Immature natural killer cell (primary cell): ENCODE measurements around the gene SEPSECS. TPM values are rescaled to one million over a fixed set of nuclear protein-coding genes. Genes with fewer than 3 reads are reported as not detected.

Source experiments
- DNase-seq, 3 donors: peaks; one replicate each; pipeline ENCODE4 v3.0.0; 2022; ENCODE audit warnings: mixed read lengths in 1 of 3
- H3K27ac Mint-ChIP-seq, 6 donors: one replicate each; pipeline ENCODE4 v1.8.0; 2020; ENCODE audit warnings: mixed read lengths in 6 of 6, mild to moderate bottlenecking in 5 of 6, inconsistent platforms in 4 of 6, moderate library complexity in 3 of 6
- H3K27me3 Mint-ChIP-seq, 3 donors: one replicate each; pipeline ENCODE4 v1.8.0; 2020 to 2021; ENCODE audit warnings: low read depth in 3 of 3, mild to moderate bottlenecking in 3 of 3, mixed read lengths in 3 of 3, moderate library complexity in 3 of 3, inconsistent platforms in 1 of 3
- H3K36me3 Mint-ChIP-seq, 3 donors: one replicate each; pipeline ENCODE4 v1.8.0; 2020; ENCODE audit warnings: mixed read lengths in 3 of 3, inconsistent platforms in 2 of 3, mild to moderate bottlenecking in 2 of 3
- H3K4me1 Mint-ChIP-seq, 2 donors: one replicate each; pipeline ENCODE4 v1.8.0; 2020; ENCODE audit warnings: inconsistent platforms in 2 of 2, mild to moderate bottlenecking in 2 of 2, mixed read lengths in 2 of 2, moderate library complexity in 1 of 2
- H3K4me3 Mint-ChIP-seq, 5 donors: one replicate each; pipeline ENCODE4 v1.8.0; 2020; ENCODE audit warnings: mild to moderate bottlenecking in 5 of 5, mixed read lengths in 5 of 5, inconsistent platforms in 3 of 5, moderate library complexity in 3 of 5
- H3K9me3 Mint-ChIP-seq, 6 donors: one replicate each; pipeline ENCODE4 v1.8.0; 2020; ENCODE audit warnings: mild to moderate bottlenecking in 6 of 6, mixed read lengths in 6 of 6, inconsistent platforms in 4 of 6, moderate library complexity in 3 of 6
- polyA plus RNA-seq, 3 donors: library from polyadenylated mRNA; unstranded; fragments of 300-500 nt; fragmentation: Illumina TruSeq; gene quantifications; one replicate each; pipeline ENCODE4 v1.2.3, GENCODE V29; 2021

The SEPSECS gene
- 1 to 10 TPM; 2.1 to 6.0 (median 4.6) TPM for polyA plus RNA-seq

DNA sequence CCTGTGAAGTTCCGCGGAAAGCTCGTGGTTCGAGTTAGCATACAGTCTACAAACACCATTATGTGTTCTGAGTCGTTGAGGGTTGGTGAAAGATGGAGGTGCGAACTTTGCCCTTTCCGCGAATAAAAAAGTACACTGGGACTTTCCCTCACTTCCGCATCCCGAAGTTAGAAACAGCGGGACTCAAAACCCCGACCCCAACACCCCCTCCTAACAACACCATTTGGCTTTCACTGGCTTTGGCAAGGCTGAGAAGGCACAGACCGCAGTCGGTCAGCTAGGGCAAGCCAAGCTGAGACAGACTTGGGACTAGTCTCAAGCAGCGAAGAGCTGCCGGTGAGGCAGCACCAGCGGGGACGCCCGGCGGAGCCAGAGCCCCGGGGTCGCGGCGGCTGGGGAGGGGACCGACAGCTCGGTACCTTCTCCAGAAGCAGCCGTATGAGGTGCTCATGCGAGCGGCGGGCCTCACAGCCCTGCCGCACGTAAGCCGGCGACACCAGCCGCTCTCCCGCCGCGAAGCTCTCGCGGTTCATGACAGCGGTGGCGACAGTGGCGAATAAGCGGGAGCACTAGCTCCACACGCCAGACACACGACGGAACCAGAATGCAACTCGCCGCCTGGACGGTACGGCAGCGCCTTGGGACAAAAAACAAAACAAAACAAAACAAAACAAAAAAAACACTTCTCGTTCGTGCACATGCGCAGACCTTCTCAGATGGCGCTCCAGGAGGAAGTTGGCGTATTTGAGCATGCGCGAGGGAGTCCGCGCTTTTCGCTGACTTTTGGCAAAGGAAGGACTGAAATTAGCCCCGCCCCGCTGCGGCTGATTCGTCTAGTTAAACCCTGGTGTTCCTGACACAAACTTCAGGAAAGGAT is at the start of gene SEPSECS:
SEPSECS (minus strand) TSS at position 613 of the 877 bp plus-strand sequence; CDS start at position 533, 80 bp downstream.
- H3K4me1 Mint-ChIP-seq = peaks cover 48 to 72% of the 10 kb centered on the region in 2 donors
- peak; percentile 94 to 96 (median 96) for DNase-seq
- peaks cover 0 to 15% (median 7%) of the 10 kb centered on the region in 3 donors for H3K36me3 Mint-ChIP-seq
- peaks cover 13 to 16% (median 14%) of the 10 kb centered on the region in 3 donors for H3K27me3 Mint-ChIP-seq
- H3K9me3 Mint-ChIP-seq = no peaks in the 10 kb centered on the region
- H3K27ac Mint-ChIP-seq = peak within 1 kb of the TSS; percentile 93 to 99 (median 95)
- peak within 1 kb of the TSS; percentile 83 to 99 (median 92) for H3K4me3 Mint-ChIP-seq

DNA sequence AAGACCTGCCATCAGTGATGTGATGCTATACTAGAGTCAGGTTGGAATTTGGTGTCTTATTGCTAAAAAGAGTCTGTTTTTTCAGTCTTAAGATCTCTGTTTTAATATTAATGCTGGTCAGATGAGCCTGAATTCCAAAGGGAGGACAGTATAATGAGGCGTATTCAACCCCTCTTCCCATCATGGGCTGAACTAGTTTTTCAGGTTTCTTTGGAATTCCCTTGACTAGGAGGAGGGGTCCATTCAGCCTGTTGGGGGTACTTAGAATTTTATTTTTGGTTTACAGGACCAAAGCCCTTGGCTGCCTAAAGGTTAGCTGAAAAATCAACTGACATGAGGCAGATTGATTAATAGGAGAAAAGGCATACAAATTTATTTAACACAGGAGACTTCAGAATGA is 49.5 kb upstream of the SEPSECS start:
- H3K4me3 Mint-ChIP-seq = no peak overlapping the region
- H3K4me1 Mint-ChIP-seq = no peaks in the 10 kb centered on the region
- DNase-seq = no peak
- peaks cover 3 to 4% (median 3%) of the 10 kb centered on the region in 3 donors for H3K27me3 Mint-ChIP-seq
- peaks cover 0 to 25% (median 5%) of the 10 kb centered on the region in 6 donors for H3K9me3 Mint-ChIP-seq
- no peak overlapping the region for H3K27ac Mint-ChIP-seq
- H3K36me3 Mint-ChIP-seq = peaks cover 0 to 14% (median 4%) of the 10 kb centered on the region in 3 donors

DNA sequence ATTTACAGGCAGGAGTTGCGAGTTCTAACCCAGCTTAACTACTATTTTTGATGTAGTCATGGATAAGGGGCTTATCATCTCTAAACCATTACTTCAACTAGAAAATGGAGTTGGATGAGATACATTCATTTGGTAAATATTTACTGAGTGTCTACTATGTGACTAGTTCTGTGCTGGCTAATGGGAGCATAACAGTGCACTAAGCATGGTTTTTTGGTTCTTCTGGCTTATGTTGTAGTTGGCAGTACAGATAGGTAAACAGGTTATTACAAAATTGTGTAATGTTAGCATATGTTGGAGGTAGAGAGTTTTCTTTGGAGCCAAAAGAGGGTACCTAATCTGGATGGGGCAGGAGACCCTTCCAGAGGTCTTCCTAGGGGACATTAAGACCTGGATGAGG is 47.7 kb upstream of the SEPSECS start:
- H3K27ac Mint-ChIP-seq = no peak overlapping the region

DNA sequence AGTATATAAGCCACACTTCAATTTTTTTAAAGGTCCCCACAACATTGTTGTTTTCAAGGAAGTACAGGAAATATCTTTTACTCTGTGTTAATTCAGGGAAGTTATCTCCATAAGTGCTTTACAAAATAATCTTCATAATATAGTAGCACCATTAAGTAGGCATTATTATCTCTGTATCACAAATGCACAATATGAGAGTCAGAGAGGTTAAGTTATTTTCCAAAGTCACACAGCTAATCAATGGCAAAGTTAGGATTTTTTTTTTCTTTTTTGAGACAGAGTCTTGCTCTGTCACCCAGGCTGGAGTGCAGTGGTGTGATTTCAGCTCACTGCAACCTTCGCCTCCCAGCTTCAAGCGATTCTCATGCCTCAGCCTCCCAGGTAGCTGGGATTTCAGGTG is 38.5 kb upstream of the SEPSECS start:
- peaks cover 0 to 2% (median 0%) of the 10 kb centered on the region in 3 donors for H3K27me3 Mint-ChIP-seq
- H3K4me1 Mint-ChIP-seq = peaks cover 12 to 23% of the 10 kb centered on the region in 2 donors

More for the DNA sequence above, 47.7 kb upstream of the SEPSECS start:
- Mint-ChIP-seq H3K4me1 (no peaks in the 10 kb centered on the region), H3K4me3 (no peak overlapping the region), H3K36me3 (peaks cover 0 to 7% (median 0%) of the 10 kb centered on the region in 3 donors), H3K27me3 (peaks cover 1 to 4% (median 3%) of the 10 kb centered on the region in 3 donors), H3K9me3 (peaks cover 0 to 15% (median 2%) of the 10 kb centered on the region in 6 donors)
- DNase-seq = no peak

DNA sequence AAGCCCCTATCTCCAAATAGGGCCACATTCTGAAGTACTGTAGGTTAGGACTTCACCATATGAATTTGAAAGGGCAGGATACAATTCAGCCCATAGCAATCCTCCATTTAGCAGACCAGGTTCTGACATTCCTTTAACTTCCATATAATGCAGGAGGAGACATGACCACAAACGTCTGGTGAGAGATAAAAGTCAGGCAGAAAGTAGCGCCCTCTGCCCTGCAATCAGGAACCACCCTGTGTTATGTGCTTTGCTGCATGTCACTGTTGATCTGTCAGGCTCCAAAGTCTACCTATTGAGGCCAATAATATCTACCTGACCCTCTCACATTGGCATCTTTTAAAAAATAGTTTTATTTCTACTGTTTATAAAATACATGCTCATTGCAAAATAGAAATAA is 30.2 kb upstream of the SEPSECS start:
- no peak overlapping the region for H3K4me3 Mint-ChIP-seq
- peaks cover 11 to 21% of the 10 kb centered on the region in 2 donors for H3K4me1 Mint-ChIP-seq
- H3K27me3 Mint-ChIP-seq = no peaks in the 10 kb centered on the region
- H3K27ac Mint-ChIP-seq = no peak overlapping the region
- no peaks in the 10 kb centered on the region for H3K9me3 Mint-ChIP-seq
- H3K36me3 Mint-ChIP-seq = peaks cover 0 to 7% (median 2%) of the 10 kb centered on the region in 3 donors
- no peak for DNase-seq

More for the DNA sequence above, 38.5 kb upstream of the SEPSECS start:
- Mint-ChIP-seq H3K27ac (no peak overlapping the region), H3K4me3 (no peak overlapping the region), H3K9me3 (peaks cover 0 to 3% (median 0%) of the 10 kb centered on the region in 6 donors), H3K36me3 (peaks cover 23 to 26% (median 26%) of the 10 kb centered on the region in 3 donors)
- no peak for DNase-seq

DNA sequence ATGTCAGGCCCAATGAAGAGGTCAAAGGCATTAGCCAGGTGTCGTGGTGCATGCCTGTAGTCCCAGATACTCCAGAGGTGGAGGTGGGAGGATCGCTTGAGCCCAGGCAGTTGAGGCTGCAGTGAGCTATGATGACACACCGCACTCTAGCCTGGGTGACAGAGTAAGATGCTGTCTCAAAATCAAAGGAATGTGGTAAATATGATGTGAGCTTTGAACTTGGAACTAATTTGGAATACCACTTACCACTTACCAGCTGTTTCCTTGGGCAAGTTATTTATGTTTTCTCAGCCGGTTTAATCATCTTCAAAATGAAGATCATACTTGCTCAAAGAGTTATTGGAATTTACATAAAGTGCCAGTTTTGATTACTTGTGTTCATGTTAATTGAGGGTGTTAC is 23.8 kb upstream of the SEPSECS start:
- Mint-ChIP-seq H3K27me3 (peaks cover 0 to 1% (median 0%) of the 10 kb centered on the region in 3 donors), H3K36me3 (peaks cover 0 to 6% (median 0%) of the 10 kb centered on the region in 3 donors), H3K4me1 (peaks cover 10 to 31% of the 10 kb centered on the region in 2 donors), H3K27ac (peak overlapping the region in 1 of 6 donors; percentile 9), H3K4me3 (no peak overlapping the region), H3K9me3 (no peaks in the 10 kb centered on the region)
- no peak for DNase-seq

DNA sequence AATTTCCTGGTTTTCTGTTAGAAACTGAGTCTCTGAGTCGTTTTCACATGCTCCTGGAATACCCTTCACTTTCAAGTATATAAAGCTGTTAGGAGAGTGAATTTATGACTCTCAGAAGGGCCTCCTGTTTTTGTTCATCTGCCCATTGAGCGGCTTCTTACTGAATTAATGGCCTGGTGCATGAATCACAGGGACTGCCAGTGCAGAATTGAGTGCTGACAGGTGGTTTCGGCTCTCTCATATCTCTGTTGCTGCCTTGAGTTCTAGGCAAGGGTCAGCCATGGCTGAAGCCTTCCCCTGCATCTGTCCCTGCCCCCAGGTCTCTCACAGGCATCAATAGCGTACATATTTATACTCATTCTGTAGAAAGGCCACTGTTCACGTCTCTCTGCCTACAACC is 22.7 kb upstream of the SEPSECS start:
- Mint-ChIP-seq H3K4me1 (peaks cover 10 to 34% of the 10 kb centered on the region in 2 donors), H3K27ac (no peak overlapping the region)

DNA sequence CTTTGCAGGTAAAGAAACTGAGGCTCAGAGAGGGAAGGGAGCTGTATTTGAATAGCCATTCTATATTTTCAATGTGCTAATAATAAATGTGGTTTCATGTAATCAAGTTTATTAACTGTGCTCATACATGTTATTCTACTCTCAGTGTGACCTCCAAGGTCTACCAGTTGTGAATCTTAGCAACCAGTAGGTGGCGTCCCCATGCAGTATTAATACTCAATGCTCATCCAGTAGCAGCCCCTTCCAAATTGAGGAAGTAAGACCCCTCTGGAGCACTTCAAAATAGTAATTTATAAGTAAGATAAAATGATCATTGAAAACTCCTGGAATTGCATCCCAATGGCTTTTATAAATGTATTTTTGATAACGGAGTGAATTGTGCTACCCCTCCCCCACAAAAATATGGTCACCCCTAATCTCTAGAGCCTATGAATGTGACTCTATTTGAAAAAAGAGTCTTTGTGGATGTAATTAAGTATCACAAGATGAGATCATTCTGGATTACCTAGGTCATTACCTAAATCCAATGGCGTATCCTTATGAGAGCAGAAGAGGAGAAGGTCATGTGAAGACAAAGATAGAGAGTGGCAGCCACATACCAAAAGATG is 20.4 kb upstream of the SEPSECS start:
- DNase-seq = peak; percentile 13 to 34 (median 26)
- peaks cover 10 to 34% of the 10 kb centered on the region in 2 donors for H3K4me1 Mint-ChIP-seq
- H3K9me3 Mint-ChIP-seq = no peaks in the 10 kb centered on the region
- peaks cover 0 to 1% (median 0%) of the 10 kb centered on the region in 3 donors for H3K27me3 Mint-ChIP-seq
- H3K36me3 Mint-ChIP-seq = peaks cover 0 to 3% (median 3%) of the 10 kb centered on the region in 3 donors
- H3K4me3 Mint-ChIP-seq = no peak overlapping the region
- H3K27ac Mint-ChIP-seq = no peak overlapping the region

More for the DNA sequence above, 22.7 kb upstream of the SEPSECS start:
- no peak for DNase-seq
- Mint-ChIP-seq H3K27me3 (peaks cover 0 to 1% (median 0%) of the 10 kb centered on the region in 3 donors), H3K36me3 (peaks cover 0 to 3% (median 0%) of the 10 kb centered on the region in 3 donors), H3K9me3 (no peaks in the 10 kb centered on the region), H3K4me3 (no peak overlapping the region)

DNA sequence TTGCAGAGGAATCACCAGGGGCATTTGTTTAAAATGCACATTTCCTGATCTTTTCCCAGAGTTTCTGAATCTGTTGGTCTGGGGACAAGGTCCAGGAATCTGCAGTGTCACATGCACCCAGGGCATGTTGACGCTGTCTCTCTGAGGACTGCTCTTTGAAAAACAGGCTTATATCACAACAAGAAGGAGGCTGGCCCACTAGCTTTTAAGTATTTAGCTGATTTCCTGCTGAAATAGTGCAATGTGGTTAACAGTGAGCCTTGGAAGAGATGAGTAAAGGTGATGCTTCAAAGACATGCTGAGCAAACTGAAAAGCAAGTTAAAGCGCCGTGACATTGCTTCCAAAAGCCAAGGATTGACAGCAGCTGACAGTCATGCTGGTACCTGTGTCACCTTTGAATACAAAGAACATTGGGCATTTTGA is 18.6 kb upstream of the SEPSECS start:
- Mint-ChIP-seq H3K4me3 (no peak overlapping the region), H3K9me3 (no peaks in the 10 kb centered on the region), H3K27ac (no peak overlapping the region), H3K4me1 (peaks cover 10 to 34% of the 10 kb centered on the region in 2 donors), H3K27me3 (peaks cover 0 to 1% (median 0%) of the 10 kb centered on the region in 3 donors), H3K36me3 (peaks cover 0 to 3% (median 0%) of the 10 kb centered on the region in 3 donors)
- DNase-seq = no peak

DNA sequence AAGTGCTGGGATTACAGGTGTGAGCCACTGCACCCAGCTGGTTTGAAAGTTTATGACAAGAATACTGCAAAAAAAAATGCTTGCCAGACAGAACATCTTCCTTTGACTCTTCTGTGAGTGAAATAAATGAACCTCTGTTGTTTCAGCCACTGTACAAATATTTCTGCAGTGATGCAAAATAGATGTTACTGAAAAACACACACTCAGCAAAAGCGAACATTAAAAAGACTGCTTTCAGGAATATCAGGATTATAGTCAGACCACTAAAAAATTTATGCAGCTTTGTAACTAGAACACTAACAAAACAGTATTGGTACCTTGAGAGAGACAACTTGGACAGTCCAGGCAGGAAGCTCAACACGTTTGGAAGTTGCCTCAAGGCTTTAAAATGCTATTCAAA is 16.9 kb upstream of the SEPSECS start:
- Mint-ChIP-seq H3K27ac (peak overlapping the region in 1 of 6 donors; percentile 45), H3K4me1 (peaks cover 6 to 45% of the 10 kb centered on the region in 2 donors), H3K27me3 (peaks cover 0 to 1% (median 0%) of the 10 kb centered on the region in 3 donors), H3K9me3 (no peaks in the 10 kb centered on the region), H3K4me3 (no peak overlapping the region), H3K36me3 (peaks cover 0 to 8% (median 5%) of the 10 kb centered on the region in 3 donors)
- no peak for DNase-seq

DNA sequence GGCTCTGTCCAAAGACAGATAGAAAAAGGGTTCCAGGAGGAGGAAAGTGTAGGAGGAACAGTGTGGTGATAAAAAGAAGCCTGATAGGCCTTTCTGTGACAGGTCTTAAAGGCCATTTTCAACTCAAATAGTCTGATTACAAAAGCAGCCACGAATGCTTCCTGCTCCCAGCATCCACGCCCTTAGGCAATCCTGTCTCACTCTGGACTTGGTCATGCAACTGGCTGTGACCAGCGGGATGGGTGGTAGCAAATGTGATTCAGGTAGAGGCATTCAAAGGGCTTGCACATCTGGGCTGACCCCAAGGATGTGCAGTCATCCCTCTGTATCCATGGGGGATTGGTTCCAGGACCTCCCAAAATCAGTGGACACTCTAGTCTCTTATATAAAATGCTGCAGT is 14.4 kb upstream of the SEPSECS start:
- Mint-ChIP-seq H3K9me3 (no peaks in the 10 kb centered on the region), H3K4me3 (no peak overlapping the region), H3K27me3 (peaks cover 0 to 1% (median 0%) of the 10 kb centered on the region in 3 donors), H3K36me3 (peaks cover 5 to 20% (median 15%) of the 10 kb centered on the region in 3 donors), H3K27ac (no peak overlapping the region), H3K4me1 (peaks cover 2 to 43% of the 10 kb centered on the region in 2 donors)
- no peak for DNase-seq

DNA sequence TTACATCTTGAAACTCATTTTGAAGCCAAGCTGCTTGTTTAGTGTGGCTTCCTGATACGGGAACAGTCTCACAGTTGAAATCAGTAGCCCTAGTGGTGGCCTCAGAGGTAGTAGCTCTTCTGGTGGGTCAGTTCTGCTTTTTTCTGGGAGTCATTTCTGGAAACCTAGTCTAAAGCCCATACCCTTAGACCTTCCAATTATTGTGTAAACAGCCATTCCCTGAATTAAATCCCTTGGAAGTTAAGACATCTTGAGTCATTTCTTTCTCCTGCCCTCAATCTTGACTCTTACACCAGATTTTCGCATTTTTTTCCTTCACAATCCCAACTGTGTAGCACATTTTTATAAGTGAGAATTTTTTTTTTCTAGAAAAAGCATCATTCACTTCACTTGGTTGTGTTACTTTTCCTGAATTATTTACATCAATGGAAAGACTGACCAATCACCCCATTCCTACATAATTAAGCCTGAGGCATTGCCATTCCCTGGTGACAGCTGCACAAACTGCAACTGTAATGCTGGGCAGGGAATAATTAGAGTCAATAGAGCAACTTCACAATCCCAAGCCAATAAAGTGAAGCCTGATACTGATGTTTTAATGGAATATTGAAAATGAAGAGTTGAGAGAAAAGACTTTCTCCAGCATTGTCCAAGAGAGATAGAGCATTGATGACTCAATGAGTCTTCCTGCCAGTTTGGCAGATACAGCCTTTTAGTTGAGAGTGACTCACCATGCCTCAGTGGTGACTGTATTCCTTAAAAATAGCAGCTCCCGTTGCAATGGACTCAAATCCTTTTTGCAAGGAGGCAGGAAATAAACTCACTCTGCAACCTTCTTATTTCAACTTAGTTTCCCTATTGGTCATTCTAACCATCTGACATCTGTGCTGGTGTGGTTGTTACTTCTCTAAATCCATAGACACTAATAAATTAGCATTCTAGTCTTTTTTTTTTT is 13.0 kb upstream of the SEPSECS start:
- Mint-ChIP-seq H3K27ac (no peak overlapping the region), H3K4me1 (peaks cover 2 to 29% of the 10 kb centered on the region in 2 donors), H3K36me3 (peaks cover 8 to 23% (median 15%) of the 10 kb centered on the region in 3 donors), H3K9me3 (no peaks in the 10 kb centered on the region), H3K27me3 (no peaks in the 10 kb centered on the region), H3K4me3 (no peak overlapping the region)
- DNase-seq = no peak
